Activated CD4-positive, alpha-beta T cell treated with anti-CD3 and anti-CD28 coated beads, Interleukin-2, amount 50 U/mL, for 4 hours (primary cell): ENCODE data around the gene ITGB6.

Experiments
- DNase-seq, 2 experiments: peaks; one replicate each; pipeline ENCODE4 v3.0.0-alpha.2; 2020

ITGB6 gene

GRCh38 chr2:160199683-160200389 is at the start of gene ITGB6:
Gene ITGB6 (minus strand): TSS chr2:160200272. CDS start chr2:160200063, 209 bp downstream.
- no peak for DNase-seq

- DNase-seq: no peak
Observed at GRCh38 chr2:160247296-160248035, 47.4 kb upstream of the ITGB6 start.

- DNase-seq: no peak
Observed at GRCh38 chr2:160246356-160246755, 46.3 kb upstream of the ITGB6 start.

- DNase-seq: no peak
Observed at GRCh38 chr2:160245614-160246155, 45.6 kb upstream of the ITGB6 start.

DNA sequence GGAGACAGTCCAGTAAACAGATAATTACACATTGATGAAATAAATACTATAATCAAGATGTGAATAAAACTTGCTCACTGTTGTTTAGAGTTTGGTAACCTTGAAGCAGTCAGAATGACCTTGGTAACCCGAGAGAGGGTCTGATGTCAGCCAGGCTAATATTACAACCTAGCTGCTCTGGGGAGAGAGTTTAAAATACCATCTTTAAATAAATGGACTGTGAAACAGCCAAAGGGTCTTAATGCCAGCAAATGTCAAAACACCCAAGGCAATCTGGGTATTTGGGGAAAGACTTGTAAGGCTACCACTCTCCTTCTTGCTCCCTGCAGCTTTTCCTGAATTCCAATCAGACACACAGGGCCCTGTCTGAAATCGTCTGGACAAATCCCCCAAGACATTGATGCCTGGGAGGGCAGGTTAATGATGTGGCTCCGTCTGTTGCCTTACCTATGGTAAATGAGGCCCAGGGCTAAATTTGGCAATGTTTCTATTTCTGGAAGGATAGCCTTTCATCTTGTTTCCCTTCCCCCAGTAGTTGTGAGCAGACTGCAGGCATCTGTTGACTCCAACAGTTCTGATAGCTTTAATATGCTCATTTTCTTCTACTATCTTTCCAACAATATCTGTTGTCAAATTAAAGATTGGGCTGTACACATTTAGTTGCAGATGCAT is 43.0 kb upstream of the ITGB6 start:
- DNase-seq: no peak

GRCh38 chr2:160241251-160242137 is 41.4 kb upstream of the ITGB6 start:
- DNase-seq: no peak

- DNase-seq: no peak
Observed at GRCh38 chr2:160239436-160239835, 39.4 kb upstream of the ITGB6 start.

DNA sequence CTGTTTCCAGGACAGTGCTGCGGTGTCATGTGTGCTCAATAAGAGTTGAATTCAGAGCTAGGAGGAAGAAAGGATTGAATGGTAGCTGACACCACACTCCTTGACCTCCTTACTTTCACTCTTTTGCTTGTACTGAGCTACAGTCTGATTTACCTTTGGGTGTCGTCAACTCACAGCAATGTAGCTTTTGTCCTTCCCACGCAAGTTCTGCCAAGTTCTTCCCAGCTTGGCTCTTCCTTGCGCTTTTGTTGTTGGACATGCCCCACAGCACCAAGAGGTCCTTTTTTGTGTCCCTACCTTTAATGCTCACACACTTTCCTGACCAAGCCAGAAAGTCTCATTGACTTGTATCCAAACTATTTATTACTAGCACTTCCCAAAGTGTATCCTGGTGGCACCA is 38.3 kb upstream of the ITGB6 start:
- DNase-seq: no peak

DNA sequence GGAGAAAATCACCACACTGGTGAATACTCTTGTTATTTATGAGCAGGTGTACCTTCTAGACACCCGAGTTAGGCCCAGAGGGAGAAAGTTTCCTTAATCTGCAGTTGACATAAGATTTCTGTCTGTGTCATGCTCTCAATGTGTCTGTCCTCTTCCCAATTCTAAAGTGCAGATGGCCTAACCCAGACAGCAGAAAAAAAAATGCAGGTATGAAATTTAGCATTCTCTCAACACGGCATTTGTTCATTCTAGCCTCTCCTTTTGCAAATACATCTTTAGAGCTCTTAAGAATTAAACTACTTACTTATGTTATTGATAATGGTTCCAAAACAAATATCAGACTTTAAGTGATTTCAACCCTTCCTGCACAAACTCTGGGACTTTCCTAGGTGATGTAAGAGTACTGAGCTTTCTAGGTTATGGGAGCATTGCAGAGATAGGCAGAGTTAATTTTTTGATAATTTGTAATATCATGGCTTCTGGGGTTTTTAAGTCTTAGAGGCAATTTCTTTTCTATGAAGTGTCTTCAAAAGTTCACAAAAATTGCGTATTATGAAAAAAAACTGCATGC is 32.9 kb upstream of the ITGB6 start:
- no peak for DNase-seq

GRCh38 chr2:160229591-160229990 is 29.5 kb upstream of the ITGB6 start:
- DNase-seq: no peak

DNA sequence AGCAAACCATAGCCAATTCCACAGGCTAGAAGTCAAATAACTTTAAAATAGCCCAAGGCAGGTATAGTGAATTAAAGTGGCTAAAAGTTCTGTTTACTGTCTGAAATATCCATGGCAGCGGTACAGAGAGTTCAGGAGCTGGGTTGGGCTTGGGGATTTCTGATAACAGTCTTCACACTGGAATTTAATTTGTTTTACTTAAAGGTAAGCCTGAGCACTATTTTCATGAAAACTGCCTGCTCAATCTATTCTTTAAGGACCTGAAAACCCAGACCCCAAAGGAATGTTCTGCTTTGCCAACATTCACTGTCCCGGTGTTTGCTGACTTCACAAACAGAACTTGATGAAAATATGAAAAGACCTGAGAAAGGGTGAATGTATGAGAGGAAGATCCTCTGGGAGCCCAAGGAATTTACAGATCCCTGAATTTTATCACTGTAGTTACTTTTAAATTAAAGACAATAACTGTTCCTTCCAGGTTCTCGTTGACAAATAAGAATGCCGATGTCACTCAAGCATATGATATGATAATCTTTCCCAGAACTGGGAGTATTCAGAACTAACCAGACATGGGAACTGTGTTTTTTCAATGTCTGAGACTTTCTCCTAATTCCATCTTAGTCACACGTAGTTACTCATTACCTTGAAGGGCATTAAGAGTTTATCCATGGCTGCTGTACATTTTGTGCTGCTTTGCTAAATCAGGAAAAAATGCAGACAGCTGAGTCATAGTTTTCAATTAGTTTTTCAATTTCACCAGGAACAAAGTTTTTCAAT is 28.3 kb upstream of the ITGB6 start:
- no peak for DNase-seq

DNA sequence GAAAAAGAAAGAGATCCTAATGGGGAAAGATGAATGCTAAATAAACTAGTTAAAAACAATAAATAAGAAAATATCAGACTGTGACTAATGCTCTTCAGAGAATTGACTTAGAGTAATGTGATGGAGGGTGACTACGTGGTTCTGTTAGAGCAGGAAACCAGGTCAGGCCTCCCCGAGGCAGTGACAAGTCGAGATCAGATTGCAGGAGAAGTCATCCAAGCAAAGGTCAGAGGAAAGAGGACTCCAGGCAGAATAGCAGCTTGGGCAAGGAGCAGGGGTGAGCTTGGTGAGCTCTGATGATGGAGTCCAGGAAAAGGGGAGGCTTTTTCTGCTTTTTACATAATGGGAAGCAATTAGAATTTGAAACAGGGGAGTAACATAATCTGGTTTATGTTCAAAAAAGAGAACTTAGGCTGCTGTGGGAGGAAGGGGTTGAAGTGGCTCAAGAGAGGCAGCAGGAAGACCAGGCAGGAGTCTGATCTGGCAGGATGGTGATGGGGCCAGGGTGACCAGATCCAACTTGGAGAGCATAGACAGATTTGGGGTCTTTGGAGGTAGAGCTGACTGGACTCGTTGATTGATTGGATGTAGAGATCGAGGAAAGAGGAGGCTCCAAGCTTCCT is 27.3 kb upstream of the ITGB6 start:
- no peak for DNase-seq

DNA sequence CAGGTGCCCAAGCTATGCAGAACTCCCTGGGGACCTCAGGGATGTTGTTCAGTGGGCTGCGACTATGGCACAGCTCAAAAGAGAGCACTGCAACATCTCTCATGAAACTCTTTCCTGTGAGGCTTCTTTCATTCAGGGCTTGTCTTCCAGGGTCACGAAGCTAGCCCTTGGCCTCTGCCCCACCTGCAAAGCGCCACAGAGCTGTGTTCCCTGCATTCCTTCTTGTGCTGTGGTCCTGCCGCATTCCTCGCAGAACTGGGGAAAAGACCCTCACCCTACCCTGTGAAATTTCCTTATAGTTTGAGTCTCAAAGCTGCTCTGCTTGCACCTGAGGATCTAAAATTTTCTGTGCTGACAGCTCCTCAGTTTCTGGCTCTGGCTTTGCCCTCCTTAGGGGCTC is 26.3 kb upstream of the ITGB6 start:
- no peak for DNase-seq

DNA sequence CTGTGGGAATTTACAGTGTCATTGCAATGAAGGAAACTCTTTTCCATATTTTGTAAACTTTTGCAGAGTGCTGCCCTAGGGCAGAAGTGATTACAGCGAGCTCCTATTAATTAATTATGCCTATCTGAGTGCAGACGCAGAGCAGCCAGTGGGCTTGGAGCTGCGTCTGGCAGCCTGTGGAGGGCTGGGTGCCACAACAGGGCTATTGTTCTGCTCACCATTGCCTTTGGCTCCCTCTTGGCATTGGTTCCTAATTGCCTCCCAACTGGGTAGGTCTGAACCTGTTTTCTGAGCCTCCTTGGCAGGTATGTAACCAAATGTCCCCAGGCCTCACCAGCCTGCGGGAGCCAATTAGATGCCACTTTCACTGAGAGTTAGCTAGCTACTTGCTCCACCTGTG is 25.6 kb upstream of the ITGB6 start:
- no peak for DNase-seq

DNA sequence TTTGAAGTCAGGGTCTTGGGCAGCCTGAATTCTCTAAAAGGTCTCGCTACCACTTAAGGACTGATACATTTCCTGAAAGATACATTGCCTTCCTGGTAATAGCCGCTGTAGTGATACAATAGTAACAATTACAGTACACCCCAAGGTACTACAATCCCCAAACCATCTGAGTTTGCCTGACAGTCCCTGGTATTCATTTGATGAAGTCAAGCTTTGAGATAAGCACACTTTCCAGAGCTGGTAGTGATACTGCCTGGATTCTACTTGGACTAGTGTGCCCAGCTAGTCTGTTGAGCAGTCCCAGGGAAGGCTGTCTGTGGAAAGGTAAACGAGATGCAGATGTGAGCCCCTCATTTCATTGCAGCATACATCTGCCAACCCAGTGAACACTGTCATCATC is 24.4 kb upstream of the ITGB6 start:
- DNase-seq: no peak

DNA sequence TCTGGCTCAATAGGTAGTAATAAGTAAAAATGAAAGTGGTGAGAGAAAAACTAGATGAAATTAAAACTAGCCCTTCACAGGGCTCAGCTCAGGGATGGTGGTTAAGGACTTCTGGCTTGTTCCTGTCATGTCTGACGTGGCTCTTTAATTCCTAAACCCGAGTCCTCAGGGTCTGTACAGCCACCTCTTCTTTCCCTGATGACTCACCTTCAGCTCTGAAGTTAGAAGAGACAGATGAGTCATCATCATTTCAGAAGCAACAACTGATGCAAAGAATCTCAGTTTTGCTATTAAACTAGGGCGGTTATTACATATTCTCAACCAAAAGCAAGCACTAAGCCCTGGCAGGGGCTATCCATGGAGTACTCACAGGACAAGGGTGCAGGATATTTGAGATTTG is 24.0 kb upstream of the ITGB6 start:
- DNase-seq: no peak

DNA sequence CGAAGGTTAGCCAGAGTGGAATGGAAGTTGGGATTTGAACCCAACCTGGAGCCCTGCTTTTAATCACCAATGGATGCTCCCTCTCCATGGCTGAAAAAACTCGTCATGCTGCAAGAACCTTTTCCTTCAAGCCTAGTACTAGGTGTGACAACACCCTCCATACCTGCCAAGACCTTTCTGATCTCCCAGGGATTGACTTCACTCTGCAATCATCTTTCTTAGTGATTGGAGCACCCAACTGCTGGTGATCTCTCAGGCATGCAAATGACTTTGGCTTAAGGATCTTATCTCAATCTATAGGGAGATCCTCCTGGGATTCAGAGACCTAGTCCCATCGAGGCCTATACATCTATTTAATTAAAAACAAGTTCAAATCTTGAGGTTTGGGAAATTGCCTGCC is 23.5 kb upstream of the ITGB6 start:
- DNase-seq: no peak

GRCh38 chr2:160222546-160223283 is 22.6 kb upstream of the ITGB6 start:
- no peak for DNase-seq

GRCh38 chr2:160221391-160222276 is 21.6 kb upstream of the ITGB6 start:
- DNase-seq: no peak
